HG03159 (cell line): Measurements from ENCODE around the gene KDM6B.
"Not testable (repeated sequence)": the region's sequence is repeated elsewhere in the genome, so short reads cannot be mapped to it uniquely, and the experiment has no call there.

ENCODE experiments used
- ATAC-seq: cut with Tn5 transposase; IDR thresholded peaks from one replicate; pipeline ENCODE4 v1.9.1; 2021; ENCODE audit warnings: mild to moderate bottlenecking, moderate library complexity; ENCODE audit not compliant: unreplicated experiment

Gene KDM6B

DNA sequence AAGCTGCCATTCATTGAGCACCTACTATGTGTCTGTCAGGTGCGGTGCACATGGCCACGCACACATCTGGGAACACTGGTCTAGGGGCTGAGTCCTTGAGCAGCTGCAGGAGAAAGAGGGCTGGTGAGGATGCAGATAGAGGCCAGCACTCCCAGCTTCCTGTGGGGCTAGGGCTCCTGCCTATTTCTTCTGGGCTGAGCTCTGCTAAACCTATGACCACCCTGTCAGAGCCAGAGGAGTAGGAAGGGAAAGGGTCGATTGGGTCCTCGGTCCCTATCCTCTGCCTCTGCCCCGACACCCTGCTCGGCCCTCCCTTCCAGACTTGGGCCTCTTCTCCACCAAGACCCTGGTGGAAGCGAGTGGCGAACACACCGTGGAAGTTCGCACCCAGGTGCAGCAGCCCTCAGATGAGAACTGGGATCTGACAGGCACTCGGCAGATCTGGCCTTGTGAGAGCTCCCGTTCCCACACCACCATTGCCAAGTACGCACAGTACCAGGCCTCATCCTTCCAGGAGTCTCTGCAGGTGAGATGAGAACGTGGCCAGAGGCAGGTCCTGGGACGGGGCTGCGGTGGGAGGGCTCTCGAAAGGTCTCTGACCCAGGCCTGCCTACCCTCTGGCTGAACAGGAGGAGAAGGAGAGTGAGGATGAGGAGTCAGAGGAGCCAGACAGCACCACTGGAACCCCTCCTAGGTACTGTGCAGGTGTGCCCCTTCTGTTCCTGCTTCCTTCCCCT, 16.9 kb downstream of the KDM6B start:
- ATAC-seq: no peak

DNA sequence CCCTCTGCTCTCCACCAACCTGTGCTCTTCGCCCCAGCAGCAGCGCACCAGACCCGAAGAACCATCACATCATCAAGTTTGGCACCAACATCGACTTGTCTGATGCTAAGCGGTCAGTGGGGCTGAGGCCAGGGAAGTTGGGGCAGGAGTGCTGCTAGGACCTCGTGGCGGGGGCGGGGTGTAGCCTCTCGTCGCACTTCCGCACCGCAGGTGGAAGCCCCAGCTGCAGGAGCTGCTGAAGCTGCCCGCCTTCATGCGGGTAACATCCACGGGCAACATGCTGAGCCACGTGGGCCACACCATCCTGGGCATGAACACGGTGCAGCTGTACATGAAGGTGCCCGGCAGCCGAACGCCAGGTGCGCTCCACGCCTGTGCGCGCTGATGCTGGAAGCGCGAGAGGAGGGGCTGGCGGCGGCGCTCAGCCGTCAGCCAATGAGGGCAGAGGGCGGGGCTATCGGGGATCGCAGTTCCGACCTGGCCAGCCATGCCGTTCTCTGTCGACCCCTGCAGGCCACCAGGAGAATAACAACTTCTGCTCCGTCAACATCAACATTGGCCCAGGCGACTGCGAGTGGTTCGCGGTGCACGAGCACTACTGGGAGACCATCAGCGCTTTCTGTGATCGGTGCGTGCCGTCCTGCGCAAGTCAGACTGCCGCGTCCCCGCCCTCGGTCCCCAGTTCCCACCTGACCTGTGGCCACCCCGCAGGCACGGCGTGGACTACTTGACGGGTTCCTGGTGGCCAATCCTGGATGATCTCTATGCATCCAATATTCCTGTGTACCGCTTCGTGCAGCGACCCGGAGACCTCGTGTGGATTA, 17.6 kb downstream of the KDM6B start:
- ATAC-seq: peak; percentile 70

- ATAC-seq: no peak
These were observed 18.2 kb downstream of the KDM6B start for GRCh38 chr17:7852262-7852670.

- ATAC-seq: no peak
These were observed 19.1 kb downstream of the KDM6B start for GRCh38 chr17:7852919-7853690.

GRCh38 chr17:7853691-7854038, 19.6 kb downstream of the KDM6B start:
- no peak for ATAC-seq

DNA sequence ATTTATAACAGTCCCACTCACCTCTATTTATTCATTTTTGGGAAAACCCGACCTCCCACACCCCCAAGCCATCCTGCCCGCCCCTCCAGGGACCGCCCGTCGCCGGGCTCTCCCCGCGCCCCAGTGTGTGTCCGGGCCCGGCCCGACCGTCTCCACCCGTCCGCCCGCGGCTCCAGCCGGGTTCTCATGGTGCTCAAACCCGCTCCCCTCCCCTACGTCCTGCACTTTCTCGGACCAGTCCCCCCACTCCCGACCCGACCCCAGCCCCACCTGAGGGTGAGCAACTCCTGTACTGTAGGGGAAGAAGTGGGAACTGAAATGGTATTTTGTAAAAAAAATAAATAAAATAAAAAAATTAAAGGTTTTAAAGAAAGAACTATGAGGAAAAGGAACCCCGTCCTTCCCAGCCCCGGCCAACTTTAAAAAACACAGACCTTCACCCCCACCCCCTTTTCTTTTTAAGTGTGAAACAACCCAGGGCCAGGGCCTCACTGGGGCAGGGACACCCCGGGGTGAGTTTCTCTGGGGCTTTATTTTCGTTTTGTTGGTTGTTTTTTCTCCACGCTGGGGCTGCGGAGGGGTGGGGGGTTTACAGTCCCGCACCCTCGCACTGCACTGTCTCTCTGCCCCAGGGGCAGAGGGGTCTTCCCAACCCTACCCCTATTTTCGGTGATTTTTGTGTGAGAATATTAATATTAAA, 20.2 kb downstream of the KDM6B start:
- no peak for ATAC-seq

GRCh38 chr17:7854851-7855659, 21.0 kb downstream of the KDM6B start, which contains the start of gene TMEM88:
Gene TMEM88 (plus strand): TSS chr17:7855066. CDS start chr17:7855075, 9 bp downstream.
- no peak for ATAC-seq

GRCh38 chr17:7855660-7856010, 21.6 kb downstream of the KDM6B start:
- ATAC-seq: no peak

DNA sequence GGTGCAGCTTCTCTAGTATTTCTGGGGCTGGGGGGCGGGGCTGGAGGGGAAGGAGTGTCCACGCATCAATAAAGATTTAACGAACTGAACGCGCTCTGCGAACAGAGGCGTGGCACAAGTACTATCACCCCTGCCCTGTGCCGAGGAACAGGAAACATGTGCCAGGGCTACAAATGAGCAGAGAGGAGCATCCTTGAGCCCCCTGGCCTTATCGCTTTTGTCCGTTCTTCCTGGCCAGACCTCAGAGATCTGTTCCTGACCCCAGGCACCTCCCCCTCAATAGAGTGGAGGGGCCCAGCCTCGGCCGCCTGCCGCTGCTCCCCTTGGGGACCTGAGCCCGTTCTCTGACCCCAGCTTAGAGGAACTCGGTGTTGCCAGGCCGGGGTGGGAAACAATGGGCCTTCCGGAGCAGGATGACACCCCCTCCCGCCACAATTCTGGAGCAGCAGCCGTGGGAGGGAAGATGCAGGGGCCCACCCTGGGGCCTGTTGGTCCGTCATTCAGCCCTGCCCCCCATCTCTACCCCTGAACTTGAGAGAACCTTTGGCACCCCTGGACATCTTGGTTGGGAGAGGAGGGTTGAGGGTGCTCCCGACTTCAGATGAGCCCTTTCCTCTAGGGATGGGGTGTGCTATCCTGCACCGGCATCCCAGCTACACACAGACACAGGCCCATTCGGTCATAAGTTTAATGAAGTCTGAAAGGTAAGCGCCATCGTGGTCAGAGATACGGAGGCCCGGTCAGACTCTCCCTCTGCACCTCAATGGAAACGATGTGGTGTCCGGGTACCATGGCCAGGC, 22.2 kb downstream of the KDM6B start:
- ATAC-seq: no peak

- peak; percentile 65 for ATAC-seq
These were observed 23.0 kb downstream of the KDM6B start, which contains the start of gene NAA38 for GRCh38 chr17:7856811-7857712. Gene NAA38 (minus strand): TSS chr17:7857559. CDS start chr17:7857463, 96 bp downstream.

DNA sequence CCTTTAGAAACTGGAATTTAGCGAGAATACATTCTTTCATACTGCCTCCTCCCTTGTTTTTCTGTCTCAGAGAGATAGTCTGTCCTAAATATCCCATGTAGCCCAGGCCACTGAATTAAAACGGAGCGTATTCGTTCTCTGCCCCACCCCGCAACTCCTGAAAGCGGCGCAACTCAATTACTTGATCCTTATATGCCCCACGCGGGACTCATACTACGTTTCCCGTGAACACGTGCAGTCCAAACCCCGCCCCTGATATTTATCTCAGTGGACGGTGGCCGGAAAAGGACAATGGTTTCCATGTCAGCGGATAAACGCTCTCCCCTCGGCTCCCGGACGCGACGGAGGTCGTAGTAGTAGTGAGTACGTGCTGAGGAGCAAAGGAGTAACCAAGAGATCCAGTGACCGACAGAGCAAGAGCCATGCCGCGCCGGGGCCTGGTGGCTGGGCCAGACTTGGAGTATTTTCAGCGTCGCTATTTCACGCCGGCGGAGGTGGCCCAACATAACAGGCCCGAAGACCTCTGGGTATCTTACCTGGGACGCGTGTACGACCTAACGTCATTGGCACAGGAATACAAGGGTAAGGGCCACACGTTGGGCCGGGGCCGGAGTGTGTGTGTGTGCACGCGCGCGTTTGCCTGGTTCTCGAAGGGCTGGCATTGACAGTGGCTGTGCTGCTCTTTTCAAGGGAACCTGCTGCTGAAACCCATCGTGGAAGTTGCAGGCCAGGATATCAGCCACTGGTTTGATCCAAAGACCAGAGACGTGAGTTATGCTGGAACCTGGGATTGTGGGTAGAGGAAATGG, 23.9 kb downstream of the KDM6B start, which contains the start of gene CYB5D1:
Gene CYB5D1 (plus strand): TSS at position 291 of the 809 bp plus-strand sequence. CDS start 132 bp downstream, at position 423.
- ATAC-seq: peak; percentile 35

DNA sequence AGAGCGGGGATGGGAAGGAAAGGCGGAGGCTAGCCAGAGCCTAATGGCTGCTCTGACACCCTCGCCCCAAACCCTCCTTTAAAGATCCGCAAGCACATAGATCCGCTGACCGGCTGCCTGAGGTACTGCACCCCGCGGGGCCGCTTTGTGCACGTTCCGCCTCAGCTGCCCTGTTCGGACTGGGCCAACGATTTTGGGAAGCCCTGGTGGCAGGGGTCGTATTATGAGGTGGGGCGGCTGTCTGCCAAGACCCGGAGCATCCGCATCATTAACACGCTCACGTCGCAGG, 24.4 kb downstream of the KDM6B start:
- ATAC-seq: no peak

GRCh38 chr17:7859028-7859427, 25.0 kb downstream of the KDM6B start:
- ATAC-seq: no peak

- no peak for ATAC-seq
These were observed 28.8 kb downstream of the KDM6B start for GRCh38 chr17:7862692-7863437.

DNA sequence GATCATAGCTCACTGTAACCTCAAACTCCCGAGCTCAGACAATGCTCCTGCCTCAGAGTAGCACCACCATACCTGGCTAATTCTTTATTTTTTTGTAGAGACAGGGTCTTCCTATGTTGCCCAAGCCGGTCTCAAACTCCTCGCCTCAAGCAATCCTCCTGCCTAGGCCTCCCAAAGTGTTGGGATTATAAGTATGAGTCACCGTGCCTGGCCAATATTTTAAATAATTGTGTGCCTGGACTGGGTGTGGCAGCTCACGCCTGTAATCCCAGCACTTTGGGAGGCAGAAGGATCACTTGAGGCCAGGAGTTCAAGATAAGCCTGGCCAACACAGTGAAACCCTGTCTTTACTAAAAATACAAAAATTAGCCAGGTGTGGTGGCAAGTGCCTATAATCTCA, 30.4 kb downstream of the KDM6B start:
- ATAC-seq: not testable (repeated sequence)

GRCh38 chr17:7864995-7865650, 31.1 kb downstream of the KDM6B start:
- ATAC-seq: no peak
